ENCODE data around the gene FRMD8.

The FRMD8 gene

GRCh38 chr11:65373839-65374580 lies 12.4 kb upstream of the FRMD8 start:
- Histone ChIP-seq H3K36me3 (ENCODE audit: control insufficient read depth, insufficient read depth, low read length) (no peaks in the 10 kb centered on the region), H3K27me3 (replicated peaks; ENCODE audit: control insufficient read depth, insufficient read depth, low read length, poor library complexity, severe bottlenecking) (no peaks in the 10 kb centered on the region), H3K9me3 (ENCODE audit: control insufficient read depth, low read length) (no peaks in the 10 kb centered on the region), H3K27ac (ENCODE audit: insufficient read depth, low read length, poor library complexity, severe bottlenecking) (no peak overlapping the region), H3K4me1 (ENCODE audit: control insufficient read depth, insufficient read depth, low read length, poor library complexity, severe bottlenecking) (no peaks in the 10 kb centered on the region), H3K4me3 (ENCODE audit: insufficient read depth, low read depth, low read length, poor library complexity, severe bottlenecking) (no peak overlapping the region)
- DNase-seq: no peak

DNA sequence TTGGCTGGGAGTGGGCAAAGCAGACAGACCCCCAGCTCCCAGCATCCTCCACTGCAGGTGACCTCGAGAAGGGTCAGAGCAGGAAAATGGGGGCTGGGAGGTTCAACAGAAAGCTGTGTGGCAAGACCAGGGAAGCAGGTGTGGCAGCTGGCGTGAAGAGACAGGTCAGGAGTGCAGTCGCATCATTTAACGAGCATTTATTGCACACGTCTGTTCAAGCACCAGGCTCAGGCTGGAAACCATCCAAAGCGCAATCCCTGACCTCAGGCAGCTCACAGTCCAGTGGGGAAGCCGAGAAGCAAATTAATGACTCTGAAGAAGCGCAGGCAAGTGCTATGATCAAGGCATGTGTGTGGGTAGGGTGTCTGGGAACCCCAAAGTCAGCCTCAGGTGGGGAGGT lies 11.4 kb upstream of the FRMD8 start:
- peaks cover 2% of the 10 kb centered on the region for H3K4me1 ChIP-seq (ENCODE audit: control insufficient read depth, insufficient read depth, low read length, poor library complexity, severe bottlenecking)
- H3K9me3 ChIP-seq (ENCODE audit: control insufficient read depth, low read length): no peaks in the 10 kb centered on the region
- H3K36me3 ChIP-seq (ENCODE audit: control insufficient read depth, insufficient read depth, low read length): peaks cover 7% of the 10 kb centered on the region
- no peak overlapping the region for H3K27ac ChIP-seq (ENCODE audit: insufficient read depth, low read length, poor library complexity, severe bottlenecking)
- DNase-seq: no peak
- no peak overlapping the region for H3K4me3 ChIP-seq (ENCODE audit: insufficient read depth, low read depth, low read length, poor library complexity, severe bottlenecking)
- no peaks in the 10 kb centered on the region for H3K27me3 ChIP-seq (replicated peaks; ENCODE audit: control insufficient read depth, insufficient read depth, low read length, poor library complexity, severe bottlenecking)

DNA sequence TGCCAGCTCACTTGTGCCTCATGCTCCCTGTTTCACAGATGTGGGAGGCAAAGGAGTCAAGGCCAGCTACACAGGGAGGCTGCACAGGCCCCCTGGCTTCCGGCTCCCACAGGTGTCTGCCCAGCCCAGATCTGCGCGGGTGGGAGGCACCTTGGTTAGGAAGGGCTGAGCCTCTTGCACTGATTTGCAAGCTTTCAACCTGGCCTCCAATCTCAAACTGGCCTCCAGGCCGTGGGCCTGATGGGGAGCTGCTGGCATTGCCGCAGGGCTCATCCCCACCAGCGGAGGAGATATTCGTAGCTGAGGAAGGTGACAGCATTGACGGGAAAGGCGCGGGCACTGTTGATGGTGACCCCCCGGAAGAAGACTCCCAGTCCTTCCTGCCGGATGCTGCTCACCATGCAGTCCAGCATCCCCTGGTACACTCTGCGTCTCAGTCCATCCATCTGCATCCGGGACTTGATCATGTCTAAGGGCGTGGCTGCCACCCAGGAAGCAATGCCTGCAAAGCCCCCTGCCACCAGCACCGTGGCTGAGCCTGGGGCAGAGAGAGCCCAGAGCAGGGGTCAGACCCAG lies 10.2 kb upstream of the FRMD8 start:
- H3K9me3 ChIP-seq (ENCODE audit: control insufficient read depth, low read length): no peaks in the 10 kb centered on the region
- DNase-seq: no peak
- H3K36me3 ChIP-seq (ENCODE audit: control insufficient read depth, insufficient read depth, low read length): peaks cover 12% of the 10 kb centered on the region
- H3K27me3 ChIP-seq (replicated peaks; ENCODE audit: control insufficient read depth, insufficient read depth, low read length, poor library complexity, severe bottlenecking): no peaks in the 10 kb centered on the region
- H3K4me1 ChIP-seq (ENCODE audit: control insufficient read depth, insufficient read depth, low read length, poor library complexity, severe bottlenecking): peaks cover 3% of the 10 kb centered on the region
- H3K4me3 ChIP-seq (ENCODE audit: insufficient read depth, low read depth, low read length, poor library complexity, severe bottlenecking): no peak overlapping the region
- H3K27ac ChIP-seq (ENCODE audit: insufficient read depth, low read length, poor library complexity, severe bottlenecking): no peak overlapping the region

DNA sequence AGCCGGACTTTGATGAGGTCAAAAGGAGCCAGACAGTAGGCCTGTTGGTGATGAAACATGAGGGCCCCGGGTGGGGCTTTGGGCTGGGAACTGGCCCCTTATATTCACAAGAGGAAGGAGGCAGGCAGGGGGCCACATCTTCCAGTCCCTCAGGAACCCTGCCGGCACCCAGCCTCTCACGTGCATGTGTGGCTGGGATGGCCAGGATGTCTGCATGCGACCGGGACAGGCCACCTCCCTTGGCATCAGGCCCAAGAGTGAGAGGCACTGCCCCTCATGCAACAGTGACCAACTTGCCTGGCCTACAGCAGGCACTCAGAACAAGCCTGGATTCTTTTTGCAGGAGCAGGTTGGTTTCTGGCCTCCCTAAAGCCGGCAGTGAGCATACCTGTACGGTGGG lies 9.4 kb upstream of the FRMD8 start:
- Histone ChIP-seq H3K27me3 (replicated peaks; ENCODE audit: control insufficient read depth, insufficient read depth, low read length, poor library complexity, severe bottlenecking) (no peaks in the 10 kb centered on the region), H3K4me3 (ENCODE audit: insufficient read depth, low read depth, low read length, poor library complexity, severe bottlenecking) (no peak overlapping the region), H3K27ac (ENCODE audit: insufficient read depth, low read length, poor library complexity, severe bottlenecking) (no peak overlapping the region), H3K36me3 (ENCODE audit: control insufficient read depth, insufficient read depth, low read length) (peaks cover 12% of the 10 kb centered on the region), H3K4me1 (ENCODE audit: control insufficient read depth, insufficient read depth, low read length, poor library complexity, severe bottlenecking) (peaks cover 8% of the 10 kb centered on the region), H3K9me3 (ENCODE audit: control insufficient read depth, low read length) (no peaks in the 10 kb centered on the region)
- no peak for DNase-seq

DNA sequence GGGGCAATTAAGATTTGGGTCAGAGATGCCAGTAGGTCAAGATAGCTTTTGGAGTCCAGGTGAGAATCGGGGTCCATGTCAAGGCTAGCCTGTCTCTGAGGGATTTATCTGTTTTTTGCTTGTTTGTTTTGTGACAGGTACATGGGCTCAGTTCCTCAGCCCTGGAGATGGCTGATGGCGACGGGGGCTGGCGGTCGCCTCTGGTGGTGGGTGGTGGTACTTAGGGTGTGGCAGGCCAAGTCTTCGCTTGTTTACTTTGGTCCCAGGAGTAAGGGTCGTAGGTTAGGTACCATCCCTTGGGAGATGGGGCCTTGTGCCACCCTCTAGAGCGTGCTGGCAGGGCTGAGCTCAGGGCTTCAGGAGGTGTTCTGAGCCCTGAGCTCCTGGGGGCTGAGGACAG lies 8.7 kb upstream of the FRMD8 start:
- Histone ChIP-seq H3K36me3 (ENCODE audit: control insufficient read depth, insufficient read depth, low read length) (peaks cover 12% of the 10 kb centered on the region), H3K27ac (ENCODE audit: insufficient read depth, low read length, poor library complexity, severe bottlenecking) (no peak overlapping the region), H3K4me1 (ENCODE audit: control insufficient read depth, insufficient read depth, low read length, poor library complexity, severe bottlenecking) (peaks cover 13% of the 10 kb centered on the region), H3K4me3 (ENCODE audit: insufficient read depth, low read depth, low read length, poor library complexity, severe bottlenecking) (no peak overlapping the region), H3K27me3 (replicated peaks; ENCODE audit: control insufficient read depth, insufficient read depth, low read length, poor library complexity, severe bottlenecking) (no peaks in the 10 kb centered on the region), H3K9me3 (ENCODE audit: control insufficient read depth, low read length) (no peaks in the 10 kb centered on the region)
- DNase-seq: no peak

DNA sequence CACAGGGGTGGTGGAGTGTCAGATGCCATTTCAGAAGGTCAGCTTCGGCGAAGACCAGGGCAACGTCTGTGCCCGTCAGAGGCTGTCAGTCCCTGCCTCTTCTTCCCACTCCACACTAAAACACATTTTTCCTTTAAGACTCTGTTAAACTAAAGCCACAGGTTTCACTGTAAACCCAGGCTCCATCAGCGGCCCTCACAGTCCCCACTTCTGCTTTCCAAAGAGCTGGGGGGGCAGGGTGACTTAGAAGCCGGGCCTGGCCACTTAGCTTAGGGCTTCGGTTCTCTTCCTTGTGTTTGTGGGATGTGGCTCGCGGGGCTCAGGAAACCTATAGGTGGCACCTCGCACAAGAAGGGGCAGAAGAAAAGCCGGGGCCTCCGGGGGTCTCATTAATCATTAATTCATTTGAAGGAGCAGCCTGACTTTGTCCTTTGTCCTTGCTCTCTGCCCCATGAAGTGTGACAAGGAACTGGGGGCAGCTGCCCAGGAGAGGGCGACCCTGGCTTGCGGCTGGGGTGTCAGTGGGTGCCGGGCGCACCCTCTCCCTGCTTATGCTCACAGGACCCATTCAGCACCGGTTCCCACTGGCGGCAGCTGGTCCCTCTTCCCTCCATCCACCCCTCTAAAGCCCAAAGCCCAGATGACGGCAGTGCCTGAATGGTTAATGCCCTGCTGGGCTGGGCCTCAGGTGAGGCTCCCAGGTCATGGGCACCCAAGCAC lies 8.1 kb upstream of the FRMD8 start:
- Histone ChIP-seq H3K9me3 (ENCODE audit: control insufficient read depth, low read length) (no peaks in the 10 kb centered on the region), H3K4me3 (ENCODE audit: insufficient read depth, low read depth, low read length, poor library complexity, severe bottlenecking) (no peak overlapping the region), H3K36me3 (ENCODE audit: control insufficient read depth, insufficient read depth, low read length) (peaks cover 12% of the 10 kb centered on the region), H3K27me3 (replicated peaks; ENCODE audit: control insufficient read depth, insufficient read depth, low read length, poor library complexity, severe bottlenecking) (no peaks in the 10 kb centered on the region), H3K4me1 (ENCODE audit: control insufficient read depth, insufficient read depth, low read length, poor library complexity, severe bottlenecking) (peaks cover 19% of the 10 kb centered on the region), H3K27ac (ENCODE audit: insufficient read depth, low read length, poor library complexity, severe bottlenecking) (no peak overlapping the region)
- DNase-seq: no peak

- H3K4me3 ChIP-seq (ENCODE audit: insufficient read depth, low read depth, low read length, poor library complexity, severe bottlenecking): no peak overlapping the region
- H3K36me3 ChIP-seq (ENCODE audit: control insufficient read depth, insufficient read depth, low read length): peaks cover 12% of the 10 kb centered on the region
- no peaks in the 10 kb centered on the region for H3K9me3 ChIP-seq (ENCODE audit: control insufficient read depth, low read length)
- H3K4me1 ChIP-seq (ENCODE audit: control insufficient read depth, insufficient read depth, low read length, poor library complexity, severe bottlenecking): peaks cover 24% of the 10 kb centered on the region
- no peak overlapping the region for H3K27ac ChIP-seq (ENCODE audit: insufficient read depth, low read length, poor library complexity, severe bottlenecking)
- H3K27me3 ChIP-seq (replicated peaks; ENCODE audit: control insufficient read depth, insufficient read depth, low read length, poor library complexity, severe bottlenecking): no peaks in the 10 kb centered on the region
- no peak for DNase-seq
These were observed 7.4 kb upstream of the FRMD8 start for GRCh38 chr11:65378928-65379638.

DNA sequence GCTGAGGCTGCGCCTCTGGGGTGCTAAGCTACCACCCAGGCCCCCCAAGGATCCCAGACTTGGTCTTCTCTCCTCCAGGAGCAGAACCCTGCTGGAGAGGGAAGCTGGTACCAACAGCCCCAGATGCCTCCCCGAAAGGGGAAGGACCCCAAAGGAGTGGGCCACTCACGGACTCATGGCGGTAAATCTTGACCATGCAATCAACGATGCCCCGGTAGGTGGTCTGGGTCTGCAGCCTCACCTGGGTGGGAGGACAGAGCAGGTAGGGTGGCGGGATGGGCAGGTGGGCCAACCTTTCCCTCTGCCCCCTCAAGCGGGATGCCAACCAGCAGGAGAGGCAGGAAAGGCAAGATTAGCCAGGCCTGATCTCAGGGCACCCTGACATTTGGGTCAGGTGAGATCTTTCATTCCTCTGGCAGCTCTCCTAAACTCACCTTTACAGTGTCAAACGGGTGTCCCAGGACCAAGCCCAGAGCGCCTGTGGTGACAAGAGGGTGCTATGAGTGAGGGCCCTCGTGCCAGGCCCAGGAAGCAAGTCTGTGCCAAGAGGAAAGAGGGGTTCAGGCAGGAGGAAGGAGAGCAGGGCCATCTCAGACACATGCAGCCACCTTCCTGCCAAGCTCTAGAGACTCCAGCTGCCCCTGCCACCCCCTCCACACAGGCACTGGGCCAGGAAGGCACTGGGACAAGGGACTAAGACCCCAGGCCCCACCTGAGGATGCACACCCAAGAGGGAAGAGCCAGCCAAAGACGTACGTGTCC lies 6.6 kb upstream of the FRMD8 start:
- Histone ChIP-seq H3K36me3 (ENCODE audit: control insufficient read depth, insufficient read depth, low read length) (peaks cover 12% of the 10 kb centered on the region), H3K4me1 (ENCODE audit: control insufficient read depth, insufficient read depth, low read length, poor library complexity, severe bottlenecking) (peaks cover 32% of the 10 kb centered on the region), H3K4me3 (ENCODE audit: insufficient read depth, low read depth, low read length, poor library complexity, severe bottlenecking) (no peak overlapping the region), H3K27ac (ENCODE audit: insufficient read depth, low read length, poor library complexity, severe bottlenecking) (no peak overlapping the region), H3K27me3 (replicated peaks; ENCODE audit: control insufficient read depth, insufficient read depth, low read length, poor library complexity, severe bottlenecking) (no peaks in the 10 kb centered on the region), H3K9me3 (ENCODE audit: control insufficient read depth, low read length) (no peaks in the 10 kb centered on the region)
- no peak for DNase-seq

GRCh38 chr11:65380460-65381119 lies 5.8 kb upstream of the FRMD8 start:
- Histone ChIP-seq H3K4me1 (ENCODE audit: control insufficient read depth, insufficient read depth, low read length, poor library complexity, severe bottlenecking) (peaks cover 39% of the 10 kb centered on the region), H3K27ac (ENCODE audit: insufficient read depth, low read length, poor library complexity, severe bottlenecking) (no peak overlapping the region), H3K27me3 (replicated peaks; ENCODE audit: control insufficient read depth, insufficient read depth, low read length, poor library complexity, severe bottlenecking) (no peaks in the 10 kb centered on the region), H3K9me3 (ENCODE audit: control insufficient read depth, low read length) (no peaks in the 10 kb centered on the region), H3K4me3 (ENCODE audit: insufficient read depth, low read depth, low read length, poor library complexity, severe bottlenecking) (no peak overlapping the region), H3K36me3 (ENCODE audit: control insufficient read depth, insufficient read depth, low read length) (peaks cover 12% of the 10 kb centered on the region)
- no peak for DNase-seq

Measured in effector memory CD4-positive, alpha-beta T cell (primary cell).